HL-60 (cell line): ENCODE results near the gene TUBGCP6.

ENCODE experiments used
- POLR2AphosphoS5 ChIP-seq: IDR thresholded peaks from 2 replicates; pipeline ENCODE4 v1.6.1; 2012; ENCODE audit warnings: low read depth
- TF ChIP-seq, protein P1 (sequence below): IDR thresholded peaks from one replicate; pipeline ENCODE4 v1.5.1; 2011; ENCODE audit warnings: low read length, control low read depth, inconsistent platforms; ENCODE audit not compliant: insufficient read depth

GRCh38 chr22:50204571-50204970, 40.3 kb downstream of the TUBGCP6 start:
- TF ChIP-seq, protein P1, sequence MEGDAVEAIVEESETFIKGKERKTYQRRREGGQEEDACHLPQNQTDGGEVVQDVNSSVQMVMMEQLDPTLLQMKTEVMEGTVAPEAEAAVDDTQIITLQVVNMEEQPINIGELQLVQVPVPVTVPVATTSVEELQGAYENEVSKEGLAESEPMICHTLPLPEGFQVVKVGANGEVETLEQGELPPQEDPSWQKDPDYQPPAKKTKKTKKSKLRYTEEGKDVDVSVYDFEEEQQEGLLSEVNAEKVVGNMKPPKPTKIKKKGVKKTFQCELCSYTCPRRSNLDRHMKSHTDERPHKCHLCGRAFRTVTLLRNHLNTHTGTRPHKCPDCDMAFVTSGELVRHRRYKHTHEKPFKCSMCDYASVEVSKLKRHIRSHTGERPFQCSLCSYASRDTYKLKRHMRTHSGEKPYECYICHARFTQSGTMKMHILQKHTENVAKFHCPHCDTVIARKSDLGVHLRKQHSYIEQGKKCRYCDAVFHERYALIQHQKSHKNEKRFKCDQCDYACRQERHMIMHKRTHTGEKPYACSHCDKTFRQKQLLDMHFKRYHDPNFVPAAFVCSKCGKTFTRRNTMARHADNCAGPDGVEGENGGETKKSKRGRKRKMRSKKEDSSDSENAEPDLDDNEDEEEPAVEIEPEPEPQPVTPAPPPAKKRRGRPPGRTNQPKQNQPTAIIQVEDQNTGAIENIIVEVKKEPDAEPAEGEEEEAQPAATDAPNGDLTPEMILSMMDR = no peak
- TF ChIP-seq POLR2AphosphoS5 = no peak
